ENCODE measurements around the gene SLC12A7.
"Not testable (repeated sequence)": the region's sequence is repeated elsewhere in the genome, so short reads cannot be mapped to it uniquely, and the experiment has no call there.

SLC12A7 gene

DNA sequence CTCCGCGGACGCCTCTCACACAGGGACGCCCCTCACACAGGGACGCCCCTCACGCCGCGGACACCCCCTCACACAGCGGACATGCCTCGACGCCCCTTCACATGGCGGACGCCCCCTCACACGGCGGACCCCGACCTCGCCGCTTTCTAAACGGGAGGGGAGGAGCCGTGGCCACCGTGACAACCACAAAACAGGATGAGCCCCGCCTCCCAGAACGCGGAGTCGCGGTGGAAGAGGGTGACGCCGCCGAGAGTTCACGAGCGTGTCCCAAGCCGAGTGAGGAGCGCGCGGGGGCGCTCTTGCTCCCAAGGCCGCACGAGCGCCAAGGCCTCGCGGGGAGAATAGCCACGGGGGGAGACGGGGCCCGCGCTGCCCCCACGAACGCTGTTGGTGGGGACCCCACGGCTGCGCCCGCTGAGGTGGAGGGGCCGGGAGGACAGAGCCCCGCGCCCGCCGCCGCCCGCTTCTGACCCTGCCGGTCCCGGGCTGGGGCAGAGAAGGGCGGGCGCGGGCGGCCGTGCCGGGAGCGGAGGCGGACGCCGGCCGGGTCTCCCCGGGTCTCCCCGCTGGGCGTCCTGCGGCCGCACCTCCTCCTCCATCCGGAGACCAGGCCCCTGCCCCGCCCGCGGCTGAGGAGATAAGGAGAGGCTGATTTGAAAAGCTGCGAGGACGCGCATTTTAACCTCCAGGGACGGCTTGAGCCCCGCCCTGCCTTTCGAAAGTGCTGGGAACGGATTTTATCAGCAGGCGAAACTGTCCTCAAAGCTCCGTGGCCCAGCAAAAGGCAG, 107.2 kb downstream of the SLC12A7 start:
- peak in 1 of 14 donors; percentile 27 for DNase-seq

DNA sequence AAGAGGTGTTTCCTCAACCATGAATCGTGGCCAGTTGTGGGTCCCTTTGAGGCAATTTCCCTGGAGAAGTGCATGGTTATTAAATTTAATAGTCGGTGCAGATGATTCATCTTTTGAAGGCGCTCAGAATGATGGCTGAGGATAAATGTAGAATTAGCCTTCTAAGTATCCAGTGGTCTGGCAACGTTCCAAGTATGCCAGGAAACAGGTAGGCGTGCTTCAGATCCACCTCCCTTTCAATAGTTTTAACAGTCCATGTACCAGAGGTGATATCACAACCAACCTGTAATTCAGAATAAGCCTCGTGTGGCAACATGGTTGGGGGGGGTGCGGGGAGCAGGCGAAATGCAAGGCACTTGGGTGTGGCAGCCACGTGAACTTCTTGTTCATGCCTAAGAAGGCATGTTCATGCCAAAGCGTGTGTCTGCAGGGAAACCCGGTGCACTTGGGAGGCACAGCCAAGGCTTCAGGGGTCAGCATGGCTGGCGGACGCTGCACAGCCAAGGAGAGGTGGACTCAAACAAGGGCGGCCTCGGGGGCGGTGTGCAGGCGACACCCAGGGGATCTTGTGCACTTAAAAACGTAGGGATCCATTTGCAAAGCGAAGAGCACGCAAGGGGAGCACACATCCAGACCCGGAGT, 108.4 kb downstream of the SLC12A7 start:
- no peak for DNase-seq

DNA sequence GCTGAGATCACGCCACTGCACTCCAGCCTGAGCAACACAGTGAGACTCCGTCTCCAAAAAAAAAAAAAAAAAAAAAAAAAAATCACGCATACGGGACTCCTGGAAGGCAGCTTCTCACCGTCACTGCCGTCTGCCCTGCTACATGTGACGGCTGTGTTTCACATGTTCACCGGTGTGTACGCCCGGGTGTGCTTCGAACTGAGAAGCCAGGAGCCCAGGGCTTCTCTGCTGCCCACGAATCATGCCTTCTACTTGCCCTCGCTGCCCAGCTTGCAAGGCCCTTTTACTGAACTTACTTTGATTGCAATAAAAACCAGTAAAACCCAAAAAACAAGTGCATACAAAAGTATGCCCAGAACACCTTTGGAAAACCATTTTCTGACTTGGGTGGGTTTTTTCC, 109.0 kb downstream of the SLC12A7 start:
- no peak for DNase-seq

DNA sequence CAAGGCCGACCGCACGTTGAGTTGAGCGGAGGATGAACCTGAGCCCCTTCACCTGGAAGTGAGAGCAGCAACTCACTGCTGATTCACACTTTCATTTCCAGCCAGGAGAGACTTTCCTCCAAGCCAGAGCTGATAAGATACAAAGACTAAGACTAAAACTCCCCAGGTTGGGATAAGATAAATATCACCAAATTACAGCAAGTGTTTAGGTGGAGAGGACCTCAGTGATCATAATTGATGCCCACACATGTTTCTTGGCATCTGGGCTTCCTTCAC, 109.7 kb downstream of the SLC12A7 start:
- DNase-seq, result no peak

DNA sequence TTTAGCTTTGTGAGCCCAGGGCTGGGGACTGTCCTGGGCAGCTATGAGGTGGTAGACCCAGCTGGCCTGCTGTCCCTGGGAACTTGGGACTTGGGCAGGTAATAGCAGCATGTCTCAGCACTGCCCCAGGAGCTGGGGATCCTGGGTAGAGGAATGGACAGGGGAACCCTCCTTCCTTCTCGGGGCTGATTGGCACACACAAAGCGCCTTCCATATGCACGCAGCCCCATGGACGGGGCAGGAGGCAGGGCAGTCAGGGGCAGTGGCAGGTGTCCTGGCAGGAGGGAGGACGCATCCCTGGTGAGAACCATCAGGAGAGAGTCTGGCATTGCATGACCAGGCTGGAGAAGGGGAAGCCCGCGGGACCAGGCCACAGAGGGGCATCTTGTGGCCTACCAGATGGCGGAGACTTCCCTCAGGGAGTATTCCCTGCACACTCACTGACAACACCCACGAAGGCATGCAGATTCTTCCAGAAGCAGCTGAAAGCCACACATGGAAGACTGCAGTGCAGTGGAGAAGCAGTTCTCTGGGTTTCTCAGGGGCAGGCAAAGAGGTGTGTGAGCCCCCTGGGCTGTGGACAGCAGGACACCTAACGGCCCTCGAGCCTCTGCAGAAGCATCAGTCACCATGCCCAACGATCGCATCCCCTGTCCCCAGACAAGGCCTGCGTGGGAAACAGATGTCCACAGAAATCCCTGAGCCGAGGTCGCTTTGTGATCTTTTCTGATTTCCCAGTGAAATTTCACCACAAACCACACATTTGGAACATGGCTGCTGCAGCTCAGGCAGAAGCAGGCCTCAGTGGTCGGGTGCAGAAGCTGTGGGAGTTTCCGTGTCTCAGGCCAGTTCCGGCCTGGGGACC, 110.2 kb downstream of the SLC12A7 start:
- DNase-seq, result no peak

DNA sequence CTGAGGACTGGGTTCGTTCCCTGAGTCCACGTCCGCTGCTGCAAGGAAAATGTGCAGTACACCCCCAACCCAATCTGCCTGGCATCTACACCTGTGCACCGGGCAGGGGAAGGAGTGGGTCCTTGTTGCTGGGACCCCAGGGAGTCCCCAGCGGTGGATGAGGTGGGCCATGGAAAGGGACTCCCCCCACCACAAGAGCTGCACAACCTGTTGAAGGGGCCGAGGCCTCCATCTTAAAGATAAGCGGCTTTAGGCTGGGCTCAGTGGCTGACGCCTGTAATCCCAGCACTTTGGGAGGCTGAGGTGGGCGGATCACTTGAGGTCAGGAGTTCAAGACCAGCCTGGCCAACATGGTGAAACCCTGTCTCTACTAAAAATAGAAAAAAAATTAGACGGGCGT, 111.0 kb downstream of the SLC12A7 start:
- DNase-seq, result not testable (repeated sequence)

All from C1 segment of cervical spinal cord (tissue), 14 donors.